K562 (cell line): Measurements from ENCODE around the gene BDNF. TPM values are rescaled to one million over a fixed set of nuclear protein-coding genes. Genes with fewer than 3 reads are reported as not detected.

Experiments used
- ATAC-seq: fragments of 200-7000 bp; cut with Tn5 transposase; 3 replicates; pipeline ENCODE4 v1.9.1; 2020; ENCODE audit warnings: moderate library complexity
- BruUV-seq: library from RNA; stranded (reverse); fragments of 400-500 nt; replicated peaks from 2 replicates; lab custom pipeline; 2021; lab: Mats Ljungman, UMichigan
- CTCF ChIA-PET: fragments of 300-600 bp; formaldehyde crosslinking; extraction: SDS; loops from one replicate; lab custom pipeline; 2021; ENCODE audit warnings: low intra/inter-chr PET ratio; lab: Yijun Ruan, JAX
- POLR2A ChIA-PET: fragments of 300-600, 350-650 bp; sonication (Branson Sonifier 250); formaldehyde crosslinking; extraction: SDS; loops from one replicate; lab custom pipeline; 2021; ENCODE audit warnings: antibody characterized with exemption, inconsistent platforms; lab: Yijun Ruan, JAX
- DNase-seq, 4 experiments: peaks; one replicate each; pipeline versions ENCODE4 v3.0.0 to v3.0.0-alpha.2; 2011 to 2018; ENCODE audit warnings: low spot score in 3 of 4, mixed read lengths in 3 of 4; ENCODE audit errors: extremely low read depth in 1 of 4
- FAIRE-seq: peaks from 2 replicates; lab custom pipeline; 2011; peaks lifted over from hg19 to GRCh38; lab: Jason Lieb, UNC
- H2AFZ ChIP-seq: 2 replicates; pipeline ENCODE4 v1.6.0; 2011; ENCODE audit warnings: low read depth, low read length, control low read depth, inconsistent platforms
- H3K27ac ChIP-seq: fragments of 200-600 bp; 3 replicates; pipeline ENCODE4 v1.8.0; 2011; ENCODE audit warnings: low read depth, mild to moderate bottlenecking, control low read depth, inconsistent platforms, low read length, moderate library complexity, mixed read lengths; ENCODE audit errors: extremely low read depth
- H3K27me3 ChIP-seq, 2 experiments: fragments of 300-600 bp in 1 of 2; 2 replicates in 1 of 2; 3 replicates in 1 of 2; pipeline versions ENCODE4 v1.6.0 to v1.8.0; 2011; ENCODE audit warnings: inconsistent platforms in 2 of 2, low read length in 2 of 2, mild to moderate bottlenecking in 1 of 2, mixed read lengths in 1 of 2, moderate library complexity in 1 of 2; ENCODE audit not compliant: control insufficient read depth in 2 of 2, insufficient read depth in 2 of 2
- H3K36me3 ChIP-seq: fragments of 300-600 bp; 3 replicates; pipeline ENCODE4 v1.8.0; 2011; ENCODE audit warnings: mild to moderate bottlenecking, low read length, inconsistent platforms; ENCODE audit not compliant: control insufficient read depth, insufficient read depth
- H3K4me1 ChIP-seq, 2 experiments: fragments of 200-600 bp in 1 of 2; replicated peaks in 1 of 2; 2 replicates in 1 of 2; 3 replicates in 1 of 2; pipeline versions ENCODE4 v1.5.1 to v1.8.0; 2011; ENCODE audit warnings: inconsistent platforms in 2 of 2, low read length in 2 of 2, mild to moderate bottlenecking in 1 of 2, mixed read lengths in 1 of 2, moderate library complexity in 1 of 2; ENCODE audit not compliant: control insufficient read depth in 2 of 2, insufficient read depth in 2 of 2
- H3K4me2 ChIP-seq: 2 replicates; pipeline ENCODE4 v1.6.1; 2011; ENCODE audit warnings: low read length, control low read depth, inconsistent platforms, mixed read lengths; ENCODE audit not compliant: insufficient read depth
- H3K4me3 ChIP-seq: fragments of 200-600 bp; sonication (generic), shearing (Covaris generic); 2 replicates; pipeline ENCODE4 v1.5.1; 2016; ENCODE audit warnings: control low read depth, inconsistent platforms
- H3K79me2 ChIP-seq: fragments of 200-600 bp; 3 replicates; pipeline ENCODE4 v1.8.0; 2011; ENCODE audit warnings: low read length, inconsistent platforms; ENCODE audit not compliant: control insufficient read depth, insufficient read depth
- H3K9ac ChIP-seq, 2 experiments: 2 replicates each; pipeline versions ENCODE4 v1.6.0 to v1.6.1; 2011; ENCODE audit warnings: low read depth in 2 of 2, low read length in 2 of 2, control low read depth in 1 of 2, inconsistent platforms in 1 of 2, mild to moderate bottlenecking in 1 of 2, mixed read lengths in 1 of 2; ENCODE audit not compliant: insufficient read depth in 1 of 2
- H3K9me1 ChIP-seq: one replicate; pipeline ENCODE4 v1.6.0; 2011; ENCODE audit warnings: inconsistent platforms, mild to moderate bottlenecking, low read length, moderate library complexity; ENCODE audit not compliant: control insufficient read depth, insufficient read depth
- H3K9me3 ChIP-seq: replicated peaks from 2 replicates; pipeline ENCODE4 v1.5.1; 2011; ENCODE audit warnings: low read depth, low read length, inconsistent platforms; ENCODE audit not compliant: control insufficient read depth, insufficient read depth
- H4K20me1 ChIP-seq: replicated peaks from 2 replicates; pipeline ENCODE4 v1.6.1; 2011; ENCODE audit warnings: low read length, inconsistent platforms, mixed read lengths; ENCODE audit not compliant: control insufficient read depth, insufficient read depth
- ASH1L ChIP-seq: fragments of 450-650 bp; IDR thresholded peaks from 2 replicates; pipeline ENCODE4 v1.6.1; 2018; ENCODE audit warnings: borderline replicate concordance, mild to moderate bottlenecking, low read depth; ENCODE audit not compliant: partially characterized antibody
- DMBX1 ChIP-seq: fragments of 250-450 bp; sonication (Bioruptor Pico); IDR thresholded peaks from 2 replicates; pipeline ENCODE4 v1.8.0; 2022; ENCODE audit warnings: inconsistent platforms, mild to moderate bottlenecking, moderate library complexity, borderline replicate concordance
- GABPB2 ChIP-seq: fragments of 250-450 bp; sonication (Bioruptor Pico); conservative IDR thresholded peaks from 2 replicates; pipeline ENCODE4 v1.5.1; 2021; ENCODE audit warnings: mild to moderate bottlenecking
- KDM1A ChIP-seq, 2 experiments: fragments of 450-650 bp; IDR thresholded peaks; 2 replicates each; pipeline ENCODE4 v1.6.1; 2016; ENCODE audit warnings: mild to moderate bottlenecking in 2 of 2
- MIER1 ChIP-seq: fragments of 450-650 bp; IDR thresholded peaks from 2 replicates; pipeline ENCODE4 v1.6.1; 2016; ENCODE audit warnings: antibody characterized with exemption, mild to moderate bottlenecking, low read depth
- NCOA2 ChIP-seq, 2 experiments: fragments of 450-650 bp; IDR thresholded peaks; 2 replicates each; pipeline ENCODE4 v1.6.1; 2018; ENCODE audit warnings: mild to moderate bottlenecking in 2 of 2, moderate library complexity in 1 of 2; ENCODE audit not compliant: partially characterized antibody in 2 of 2
- SMC3 ChIP-seq: conservative IDR thresholded peaks from 2 replicates; pipeline ENCODE4 v1.6.1; 2011; ENCODE audit warnings: low read depth, low read length, improper control_type of control experiment; ENCODE audit not compliant: insufficient read depth
- TAF15 ChIP-seq: fragments of 200-400 bp; formaldehyde crosslinking; IDR thresholded peaks from 2 replicates; pipeline ENCODE4 v1.6.1; 2017; ENCODE audit warnings: mild to moderate bottlenecking, low read depth, low read length, moderate library complexity
- TAF7 ChIP-seq: fragments of 450-650 bp; IDR thresholded peaks from 2 replicates; pipeline ENCODE4 v1.6.1; 2016; ENCODE audit warnings: missing genetic modification characterization, missing compliant biosample characterization
- TBP ChIP-seq: optimal IDR thresholded peaks from 2 replicates; pipeline ENCODE3; 2011; ENCODE audit warnings: low read depth, low read length, improper control_type of control experiment
- U2AF1 ChIP-seq: fragments of 200-400 bp; formaldehyde crosslinking; optimal IDR thresholded peaks from 2 replicates; pipeline ENCODE3; 2017; ENCODE audit warnings: mild to moderate bottlenecking, low read depth, low read length, moderate library complexity
- ZNF316 ChIP-seq: fragments of 450-650 bp; IDR thresholded peaks from 2 replicates; pipeline ENCODE4 v1.6.1; 2016
- ZNF717 ChIP-seq: fragments of 250-450 bp; sonication (Bioruptor Pico); IDR thresholded peaks from 2 replicates; pipeline ENCODE4 v1.5.0; 2021
- WGBS: fragments of 100-300 bp; shearing (Covaris generic); methylation state at CpG from one replicate; pipeline ENCODE4 v1.1.6; 2016; ENCODE audit warnings: low coverage, mixed read lengths; ENCODE audit not compliant: insufficient coverage; ENCODE audit errors: missing lambda C conversion rate; 5-methylcytosine and 5-hydroxymethylcytosine counted together
- in situ Hi-C: fragments of 300-500 bp; cut with MboI; formaldehyde crosslinking; loops from 4 replicates; pipeline ENCODE4 v1.15.0; 2018; ENCODE audit warnings: inconsistent platforms, mixed read lengths
- intact Hi-C: fragments of 100-400 bp; cut with micrococcal nuclease; formaldehyde crosslinking; loops from 2 replicates; pipeline ENCODE4 v1.14.2; 2022
- polyA plus RNA-seq, 8 experiments: library from polyadenylated mRNA; depleted of rRNA in 4 of 8; stranded (reverse) in 5 of 8; unstranded in 3 of 8; fragments of >200 nt; fragmentation: Nextera tagmentation in 2 of 8; fragmentation: Illumina TruSeq in 1 of 8; extraction: Ambion mirVana in 2 of 8; extraction: Trizol in 1 of 8; gene quantifications; 2 replicates each; pipeline versions ENCODE4 v1.2.1 to v1.2.3, GENCODE V29; 2011 to 2014; ENCODE audit warnings: inconsistent platforms in 1 of 8, missing spikeins in 1 of 8
- total RNA-seq, 7 experiments: library from RNA; depleted of rRNA in 6 of 7; stranded (reverse); fragments of >200 nt in 6 of 7; fragmentation: Illumina TruSeq in 2 of 7; extraction: Trizol in 2 of 7; gene quantifications; 2 replicates each; pipeline versions ENCODE4 v1.2.1 to v1.2.3, GENCODE V29; 2011 to 2021; ENCODE audit warnings: low replicate concordance in 1 of 7
- TF ChIP-seq, protein P1 (sequence below), 2 experiments: fragments of 450-650 bp; IDR thresholded peaks; 2 replicates each; pipeline ENCODE4 v1.6.1; 2018; ENCODE audit warnings: mild to moderate bottlenecking in 2 of 2, low read depth in 1 of 2; ENCODE audit not compliant: partially characterized antibody in 2 of 2
- TF ChIP-seq, protein P2 (sequence below): fragments of 200-800 bp; sonication (Bioruptor generic); IDR thresholded peaks from 2 replicates; pipeline ENCODE4 v1.6.1; 2017; ENCODE audit warnings: missing genetic modification characterization, missing compliant biosample characterization
- TF ChIP-seq, protein P3 (sequence below): sonication (generic); formaldehyde crosslinking; IDR thresholded peaks from 2 replicates; pipeline ENCODE4 v1.9.0; 2022; ENCODE audit warnings: mild to moderate bottlenecking, missing genetic modification reagents

The BDNF gene
- total and polyA plus RNA-seq, 9 of the 15 experiments (the other 6 are each of a cell fraction or from before 2014, with no cell fraction given): 0.04 TPM; not detected in 8

DNA sequence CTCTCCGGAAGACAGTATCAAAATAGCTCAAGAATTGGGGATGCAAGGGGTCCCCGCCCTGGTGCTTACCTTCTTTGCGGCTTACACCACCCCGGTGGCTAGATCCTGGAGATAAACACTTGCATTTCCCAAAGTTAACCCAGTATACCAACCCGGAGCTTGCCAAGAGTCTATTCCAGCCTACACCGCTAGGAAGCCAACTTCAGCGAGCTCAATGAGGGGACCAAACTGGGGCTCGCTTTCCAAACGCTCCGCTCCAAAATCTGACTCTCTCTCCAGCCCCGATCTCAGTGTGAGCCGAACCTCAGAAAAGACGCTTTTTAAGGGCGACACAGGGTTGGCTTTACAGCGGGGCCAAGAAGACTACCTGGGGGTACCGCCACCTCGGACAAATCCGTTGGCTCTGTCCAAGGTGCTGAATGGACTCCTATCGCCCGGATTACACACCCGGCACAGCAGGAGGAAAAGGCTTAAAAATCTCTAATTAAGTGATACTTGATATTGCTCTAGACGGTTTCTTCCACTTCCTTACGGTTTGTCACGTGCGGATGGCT is 20.1 kb upstream of the BDNF start:
- no peak overlapping the region for H3K9ac ChIP-seq
- no peak overlapping the region for H3K4me3 ChIP-seq
- H3K36me3 ChIP-seq: no peaks in the 10 kb centered on the region
- no peak overlapping the region for H2AFZ ChIP-seq
- DNase-seq: peak; percentile 48 to 59 (median 53)
- H3K27me3 ChIP-seq: no peaks in the 10 kb centered on the region
- H3K9me3 ChIP-seq: no peaks in the 10 kb centered on the region
- in situ Hi-C loops (no loop called here), intact Hi-C loops (no loop called here)
- peak; percentile 44 for FAIRE-seq
- WGBS: 2% methylated on average over 22 of the region's 25 CpGs
- POLR2A ChIA-PET: interaction anchor here (0.7 to 1.2 kb wide), 2 partner anchors 9 to 19 kb away, joined by 3 to 5 read pairs; no protein-coding TSS in a partner anchor
- no TSS peak for BruUV-seq
- peak; percentile 81 for ATAC-seq
- peaks cover 0 to 3% of the 10 kb centered on the region in 2 experiments; a peak in 1 of 5 replicates for H3K4me1 ChIP-seq
- H3K4me2 ChIP-seq: no peak overlapping the region
- CTCF ChIA-PET: no interaction called here
- H3K9me1 ChIP-seq: no peaks in the 10 kb centered on the region
- no peaks in the 10 kb centered on the region for H3K79me2 ChIP-seq
- no peak overlapping the region for H3K27ac ChIP-seq
- no peaks in the 10 kb centered on the region for H4K20me1 ChIP-seq
- TF ChIP-seq, protein P1, sequence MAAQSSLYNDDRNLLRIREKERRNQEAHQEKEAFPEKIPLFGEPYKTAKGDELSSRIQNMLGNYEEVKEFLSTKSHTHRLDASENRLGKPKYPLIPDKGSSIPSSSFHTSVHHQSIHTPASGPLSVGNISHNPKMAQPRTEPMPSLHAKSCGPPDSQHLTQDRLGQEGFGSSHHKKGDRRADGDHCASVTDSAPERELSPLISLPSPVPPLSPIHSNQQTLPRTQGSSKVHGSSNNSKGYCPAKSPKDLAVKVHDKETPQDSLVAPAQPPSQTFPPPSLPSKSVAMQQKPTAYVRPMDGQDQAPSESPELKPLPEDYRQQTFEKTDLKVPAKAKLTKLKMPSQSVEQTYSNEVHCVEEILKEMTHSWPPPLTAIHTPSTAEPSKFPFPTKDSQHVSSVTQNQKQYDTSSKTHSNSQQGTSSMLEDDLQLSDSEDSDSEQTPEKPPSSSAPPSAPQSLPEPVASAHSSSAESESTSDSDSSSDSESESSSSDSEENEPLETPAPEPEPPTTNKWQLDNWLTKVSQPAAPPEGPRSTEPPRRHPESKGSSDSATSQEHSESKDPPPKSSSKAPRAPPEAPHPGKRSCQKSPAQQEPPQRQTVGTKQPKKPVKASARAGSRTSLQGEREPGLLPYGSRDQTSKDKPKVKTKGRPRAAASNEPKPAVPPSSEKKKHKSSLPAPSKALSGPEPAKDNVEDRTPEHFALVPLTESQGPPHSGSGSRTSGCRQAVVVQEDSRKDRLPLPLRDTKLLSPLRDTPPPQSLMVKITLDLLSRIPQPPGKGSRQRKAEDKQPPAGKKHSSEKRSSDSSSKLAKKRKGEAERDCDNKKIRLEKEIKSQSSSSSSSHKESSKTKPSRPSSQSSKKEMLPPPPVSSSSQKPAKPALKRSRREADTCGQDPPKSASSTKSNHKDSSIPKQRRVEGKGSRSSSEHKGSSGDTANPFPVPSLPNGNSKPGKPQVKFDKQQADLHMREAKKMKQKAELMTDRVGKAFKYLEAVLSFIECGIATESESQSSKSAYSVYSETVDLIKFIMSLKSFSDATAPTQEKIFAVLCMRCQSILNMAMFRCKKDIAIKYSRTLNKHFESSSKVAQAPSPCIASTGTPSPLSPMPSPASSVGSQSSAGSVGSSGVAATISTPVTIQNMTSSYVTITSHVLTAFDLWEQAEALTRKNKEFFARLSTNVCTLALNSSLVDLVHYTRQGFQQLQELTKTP (IDR thresholded peaks at IDR 0.05; ENCODE audit: low read depth in 1 of 2, partially characterized antibody in 2 of 2): peak in 1 of 2 experiments; percentile 33
- TF ChIP-seq, protein P2, sequence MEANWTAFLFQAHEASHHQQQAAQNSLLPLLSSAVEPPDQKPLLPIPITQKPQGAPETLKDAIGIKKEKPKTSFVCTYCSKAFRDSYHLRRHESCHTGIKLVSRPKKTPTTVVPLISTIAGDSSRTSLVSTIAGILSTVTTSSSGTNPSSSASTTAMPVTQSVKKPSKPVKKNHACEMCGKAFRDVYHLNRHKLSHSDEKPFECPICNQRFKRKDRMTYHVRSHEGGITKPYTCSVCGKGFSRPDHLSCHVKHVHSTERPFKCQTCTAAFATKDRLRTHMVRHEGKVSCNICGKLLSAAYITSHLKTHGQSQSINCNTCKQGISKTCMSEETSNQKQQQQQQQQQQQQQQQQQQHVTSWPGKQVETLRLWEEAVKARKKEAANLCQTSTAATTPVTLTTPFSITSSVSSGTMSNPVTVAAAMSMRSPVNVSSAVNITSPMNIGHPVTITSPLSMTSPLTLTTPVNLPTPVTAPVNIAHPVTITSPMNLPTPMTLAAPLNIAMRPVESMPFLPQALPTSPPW (CRISPR knock-in tag): no peak
- TF ChIP-seq KDM1A (IDR thresholded peaks at IDR 0.05) (no peak), TAF15 (no peak), U2AF1 (no peak), GABPB2 (CRISPR knock-in tag) (no peak), DMBX1 (CRISPR knock-in tag) (peak; percentile 38; the same call in 1 of the 2 replicates), ZNF717 (CRISPR knock-in tag) (no peak), NCOA2 (IDR thresholded peaks at IDR 0.05; ENCODE audit: partially characterized antibody in 2 of 2) (no peak), ZNF316 (no peak), SMC3 (no peak), MIER1 (peak; percentile 95), TBP (no peak), TAF7 (tag) (no peak), ASH1L (no peak)
- TF ChIP-seq, protein P3, sequence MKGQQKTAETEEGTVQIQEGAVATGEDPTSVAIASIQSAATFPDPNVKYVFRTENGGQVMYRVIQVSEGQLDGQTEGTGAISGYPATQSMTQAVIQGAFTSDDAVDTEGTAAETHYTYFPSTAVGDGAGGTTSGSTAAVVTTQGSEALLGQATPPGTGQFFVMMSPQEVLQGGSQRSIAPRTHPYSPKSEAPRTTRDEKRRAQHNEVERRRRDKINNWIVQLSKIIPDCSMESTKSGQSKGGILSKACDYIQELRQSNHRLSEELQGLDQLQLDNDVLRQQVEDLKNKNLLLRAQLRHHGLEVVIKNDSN (CRISPR knock-in tag): no peak
